Measurements from ENCODE around the gene ADCY6.

- TF ChIP-seq CTCF (optimal IDR thresholded peaks at IDR 0.05 in 1 of 3, IDR thresholded peaks at IDR 0.05 in 1 of 3, conservative IDR thresholded peaks at IDR 0.05 in 1 of 3; ENCODE audit: extremely low read depth in 1 of 3, insufficient read depth in 2 of 3, low read length in 3 of 3) = no peak
- no peak for TF ChIP-seq EZH2 (IDR thresholded peaks at IDR 0.05; ENCODE audit: low read length)
Observed at GRCh38 chr12:48736456-48736855, 52.4 kb downstream of the ADCY6 start.

Measured in keratinocyte (primary cell).